Forelimb muscle (tissue), 1 donor: ENCODE results near the gene CHKB. TPM values are rescaled to one million over a fixed set of nuclear protein-coding genes. Genes with fewer than 3 reads are reported as not detected.
A peak's percentile ranks its signal among the peaks of the same experiment; 100 is the strongest.

ENCODE experiments used
- DNase-seq: peaks from one replicate; pipeline ENCODE4 v3.0.0-alpha.2; 2013; ENCODE audit warnings: low read depth
- polyA plus RNA-seq: library from polyadenylated mRNA; unstranded; fragments of 120-200 nt; gene quantifications from one replicate; pipeline ENCODE4 v1.2.1, GENCODE V29; 2013; ENCODE audit not compliant: insufficient read length

The CHKB gene
- polyA plus RNA-seq, 1 donor = 41.1 TPM

GRCh38 chr22:50574383-50574755, 8.3 kb downstream of the CHKB start:
- no peak for DNase-seq

- no peak for DNase-seq
These were observed 8.9 kb downstream of the CHKB start for GRCh38 chr22:50573491-50574382.

- no peak for DNase-seq
These were observed 9.7 kb downstream of the CHKB start for GRCh38 chr22:50572965-50573364.

- DNase-seq = no peak
These were observed 11.1 kb downstream of the CHKB start for GRCh38 chr22:50571264-50572175.

- DNase-seq = no peak
These were observed 11.8 kb downstream of the CHKB start for GRCh38 chr22:50570861-50571260.

- DNase-seq = no peak
These were observed 12.6 kb downstream of the CHKB start for GRCh38 chr22:50569896-50570535.

GRCh38 chr22:50569041-50569459, 13.6 kb downstream of the CHKB start:
- DNase-seq = no peak

GRCh38 chr22:50568626-50569025, 14.0 kb downstream of the CHKB start:
- no peak for DNase-seq

- DNase-seq = no peak
These were observed 14.9 kb downstream of the CHKB start for GRCh38 chr22:50567721-50568252.

- no peak for DNase-seq
These were observed 18.4 kb downstream of the CHKB start for GRCh38 chr22:50564289-50564688.

- DNase-seq = no peak
These were observed 19.1 kb downstream of the CHKB start for GRCh38 chr22:50563413-50564160.

GRCh38 chr22:50562523-50563412, 19.9 kb downstream of the CHKB start, which contains the start of gene SYCE3:
Gene SYCE3, minus strand, starts transcription at chr22:50562919. Its CDS starts 6,514 bp downstream, at chr22:50556405.
- DNase-seq = peak; percentile 55

- no peak for DNase-seq
These were observed 21.0 kb downstream of the CHKB start for GRCh38 chr22:50561401-50562358.

- no peak for DNase-seq
These were observed 22.6 kb downstream of the CHKB start for GRCh38 chr22:50560034-50560433.

GRCh38 chr22:50556703-50557102, 25.9 kb downstream of the CHKB start:
- DNase-seq = no peak

- no peak for DNase-seq
These were observed 29.3 kb downstream of the CHKB start for GRCh38 chr22:50553310-50553709.

GRCh38 chr22:50551160-50551752, 31.4 kb downstream of the CHKB start:
- DNase-seq = no peak

- no peak for DNase-seq
These were observed 32.3 kb downstream of the CHKB start for GRCh38 chr22:50550395-50550794.
